ENCODE results near the gene TANGO2.

TANGO2 gene

DNA sequence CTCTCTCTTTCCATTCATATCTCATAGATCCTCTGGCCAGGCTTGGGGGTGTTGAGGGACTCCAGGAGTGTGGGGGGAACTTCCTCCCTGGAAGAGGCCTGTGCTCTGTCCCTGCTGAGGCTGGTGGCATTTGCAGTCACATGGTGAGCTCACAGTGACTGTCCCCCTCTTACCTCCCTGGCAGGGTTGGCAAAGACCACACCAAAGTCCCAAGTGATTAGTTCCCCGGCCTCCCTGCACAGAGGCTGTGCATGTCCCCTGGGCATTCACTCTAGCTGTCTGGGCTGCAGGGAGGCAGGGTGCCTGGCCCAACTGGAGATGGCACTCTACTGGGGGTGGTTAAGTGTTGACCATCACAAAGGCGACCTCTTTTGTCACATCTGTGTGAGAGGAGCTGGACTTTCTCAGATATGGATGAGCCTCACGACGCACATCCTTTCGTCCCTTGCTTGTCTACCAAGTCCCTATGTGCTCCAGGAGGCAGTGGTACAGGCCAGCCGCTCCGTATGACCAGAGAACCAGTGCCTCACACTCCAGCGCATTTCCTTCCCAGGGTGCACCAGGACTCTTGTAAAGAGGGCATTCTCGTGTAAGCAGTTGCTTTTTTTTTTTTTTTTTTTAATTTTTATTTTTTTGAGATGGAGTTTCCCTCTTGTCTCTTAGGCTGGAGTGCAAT, 8.8 kb downstream of the TANGO2 start:
- no peak for ATAC-seq
- DNase-seq = no peak
- Mint-ChIP-seq H3K9me3 (no peaks in the 10 kb centered on the region), H3K36me3 (ENCODE audit: low read depth) (no peaks in the 10 kb centered on the region), H3K4me1 (peaks cover 10% of the 10 kb centered on the region), H3K27ac (no peak overlapping the region), H3K4me3 (no peak overlapping the region), H3K27me3 (no peaks in the 10 kb centered on the region)

DNA sequence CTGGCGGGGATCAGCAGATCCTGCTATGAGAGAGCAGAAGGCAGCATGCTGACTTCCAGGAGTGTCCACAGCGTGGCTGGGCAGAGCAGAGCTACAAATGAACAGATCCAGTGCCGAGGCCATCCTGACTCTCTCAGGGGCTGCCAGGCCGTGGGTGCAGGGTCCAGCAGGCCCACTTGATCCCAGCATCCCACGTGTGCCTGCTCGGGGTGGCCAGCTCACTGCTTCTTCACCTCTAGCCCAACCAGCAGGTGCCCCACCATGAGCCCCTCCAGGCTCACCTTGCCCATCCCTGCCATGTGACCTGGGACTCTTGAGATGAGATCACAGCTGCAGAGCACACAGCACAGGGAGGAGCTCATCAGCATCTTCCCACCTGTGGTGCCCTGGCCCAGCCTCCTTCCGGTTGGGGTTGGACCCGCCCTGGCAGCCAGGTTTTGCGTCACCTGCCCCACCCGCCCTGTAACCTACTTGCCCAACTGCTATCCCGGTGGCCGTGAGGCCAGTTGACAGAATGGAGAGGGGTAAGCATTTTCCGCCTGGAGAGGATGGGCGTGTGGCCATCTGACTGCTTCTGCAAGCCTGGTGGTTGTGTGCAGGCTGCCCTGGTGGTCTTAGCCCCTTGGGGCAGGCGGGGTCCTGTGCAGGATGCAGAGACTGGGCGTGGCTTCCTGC, 11.0 kb downstream of the TANGO2 start:
- ATAC-seq (no peak), DNase-seq (no peak)
- Mint-ChIP-seq H3K4me3 (no peak overlapping the region), H3K4me1 (peaks cover 12% of the 10 kb centered on the region), H3K27me3 (no peaks in the 10 kb centered on the region), H3K9me3 (no peaks in the 10 kb centered on the region), H3K36me3 (ENCODE audit: low read depth) (no peaks in the 10 kb centered on the region), H3K27ac (no peak overlapping the region)

DNA sequence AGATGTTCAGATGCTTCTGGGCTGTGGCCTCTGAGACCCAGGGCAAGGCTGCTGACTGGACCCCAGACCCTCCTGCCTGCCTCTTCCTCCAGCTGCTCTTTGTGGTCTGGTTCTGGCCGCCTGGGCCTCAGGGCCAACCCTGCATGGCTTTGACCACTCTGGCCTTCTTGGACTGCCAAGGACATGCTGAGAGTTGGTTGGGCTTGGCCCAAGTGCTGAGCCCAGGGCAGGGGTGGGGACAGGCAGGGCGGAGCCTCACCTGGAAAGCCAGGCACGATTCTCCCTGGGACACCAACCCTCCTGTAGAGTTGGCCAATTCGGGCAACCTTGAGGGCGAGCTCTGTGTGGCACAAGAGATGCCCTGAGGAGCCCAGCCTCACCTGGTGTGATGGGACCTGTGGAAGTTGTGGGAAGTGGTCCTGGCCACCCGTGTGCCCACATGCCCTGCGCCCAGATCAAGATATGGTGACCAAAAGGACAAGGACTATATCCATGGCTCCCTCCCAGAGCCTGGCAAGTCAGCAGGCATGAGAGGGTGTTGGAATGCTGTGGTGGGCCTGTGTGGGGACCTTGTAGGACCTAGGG, 11.6 kb downstream of the TANGO2 start:
- Mint-ChIP-seq H3K4me3 (no peak overlapping the region), H3K36me3 (ENCODE audit: low read depth) (peaks cover under 1% of the 10 kb centered on the region), H3K4me1 (peaks cover 17% of the 10 kb centered on the region), H3K9me3 (no peaks in the 10 kb centered on the region), H3K27me3 (no peaks in the 10 kb centered on the region), H3K27ac (no peak overlapping the region)
- DNase-seq (no peak), ATAC-seq (no peak)

DNA sequence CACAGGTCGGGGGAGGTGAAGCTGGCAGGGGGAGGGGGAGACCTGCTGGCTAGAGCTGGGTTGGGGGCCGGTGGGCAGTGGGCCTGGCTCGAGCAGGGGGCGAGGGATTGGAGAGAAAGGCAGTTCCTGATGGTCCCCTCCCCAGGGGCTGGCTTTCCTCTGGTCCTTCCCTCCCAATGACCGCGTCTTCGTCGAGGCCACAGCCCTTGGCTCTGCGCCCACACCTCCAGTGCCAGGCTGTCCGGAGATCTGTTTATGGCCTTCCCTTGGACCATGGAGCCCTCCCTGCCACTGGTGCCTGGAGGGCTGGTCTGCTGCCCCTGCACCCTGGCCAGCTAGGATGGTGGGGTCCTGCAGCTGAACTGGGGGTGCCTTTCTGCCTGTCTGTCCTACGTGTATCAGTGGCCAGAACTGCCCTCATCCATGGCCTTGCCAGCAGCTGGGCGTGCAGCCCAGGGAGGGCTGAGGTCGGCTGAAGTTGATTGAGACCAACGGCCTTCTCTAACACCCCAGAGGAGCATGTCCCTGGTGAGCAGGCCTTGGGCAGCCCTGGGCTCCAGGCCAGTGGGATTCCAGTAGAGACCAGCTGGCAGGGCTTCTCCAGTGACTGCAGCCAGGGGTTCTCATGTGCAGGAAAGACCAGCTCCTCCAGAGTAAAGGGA, 12.3 kb downstream of the TANGO2 start:
- no peak overlapping the region for H3K4me3 Mint-ChIP-seq
- H3K27me3 Mint-ChIP-seq = no peaks in the 10 kb centered on the region
- ATAC-seq (no peak), DNase-seq (no peak)
- H3K36me3 Mint-ChIP-seq (ENCODE audit: low read depth) = peaks cover 6% of the 10 kb centered on the region
- peaks cover 21% of the 10 kb centered on the region for H3K4me1 Mint-ChIP-seq
- no peaks in the 10 kb centered on the region for H3K9me3 Mint-ChIP-seq
- no peak overlapping the region for H3K27ac Mint-ChIP-seq

DNA sequence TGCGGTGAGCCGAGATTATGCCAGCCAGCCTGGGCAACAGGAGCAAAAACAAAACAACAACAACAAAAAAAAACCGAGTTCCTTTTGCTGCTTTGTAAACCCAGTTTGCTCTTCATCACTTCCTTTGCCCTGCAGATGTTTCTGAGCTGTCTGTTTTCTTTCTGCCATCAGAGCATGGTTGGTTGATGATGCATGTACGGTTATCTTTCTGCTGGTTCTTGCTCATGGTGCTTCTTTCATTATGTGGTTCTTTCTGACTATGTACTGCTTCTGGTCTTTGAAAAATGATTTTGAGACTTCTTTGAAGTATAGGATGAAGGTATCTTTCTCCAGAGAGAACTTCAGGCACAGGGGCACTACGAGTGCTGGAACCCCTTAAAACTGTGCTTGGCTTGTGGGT, 13.2 kb downstream of the TANGO2 start:
- Mint-ChIP-seq H3K4me1 (peaks cover 21% of the 10 kb centered on the region), H3K9me3 (no peaks in the 10 kb centered on the region), H3K4me3 (no peak overlapping the region), H3K27me3 (no peaks in the 10 kb centered on the region), H3K36me3 (ENCODE audit: low read depth) (peaks cover 6% of the 10 kb centered on the region), H3K27ac (peak overlapping the region; percentile 33)
- ATAC-seq (no peak), DNase-seq (no peak)

DNA sequence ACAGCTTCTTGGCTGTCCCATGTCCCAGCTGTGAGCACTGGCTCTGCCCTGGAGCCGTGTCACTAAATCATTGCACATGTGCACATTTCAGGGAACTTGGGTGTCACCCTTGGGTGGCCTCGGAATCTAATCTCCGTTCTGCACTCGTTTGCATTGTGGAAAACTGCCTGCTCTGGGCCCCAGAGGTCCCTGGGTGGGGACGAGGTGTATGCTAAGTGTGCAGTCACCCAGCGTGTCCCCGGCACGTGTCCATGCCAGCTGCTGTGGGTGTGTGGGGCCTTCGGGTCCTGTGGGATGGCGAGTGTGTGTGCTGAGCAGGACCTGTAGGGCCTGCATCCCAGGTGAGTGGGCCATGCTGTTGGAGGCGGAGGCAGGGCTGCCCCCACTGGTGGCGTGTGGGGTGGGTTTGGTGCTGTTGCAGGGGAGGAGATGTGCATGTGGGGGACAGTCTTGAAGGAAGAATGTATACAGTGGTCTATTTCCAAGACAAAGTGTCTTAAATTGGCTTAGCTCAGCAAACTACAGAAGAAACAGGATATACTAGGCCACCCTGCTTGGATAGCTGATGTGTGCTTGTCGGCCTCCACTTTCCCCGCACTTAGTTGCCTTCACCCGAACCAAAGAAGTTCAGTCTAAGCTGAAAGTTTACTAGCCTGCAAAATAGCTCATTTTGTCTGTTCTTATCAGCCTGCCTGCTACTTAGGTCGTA, 14.6 kb downstream of the TANGO2 start:
- no peak overlapping the region for H3K27ac Mint-ChIP-seq
- no peak for ATAC-seq

DNA sequence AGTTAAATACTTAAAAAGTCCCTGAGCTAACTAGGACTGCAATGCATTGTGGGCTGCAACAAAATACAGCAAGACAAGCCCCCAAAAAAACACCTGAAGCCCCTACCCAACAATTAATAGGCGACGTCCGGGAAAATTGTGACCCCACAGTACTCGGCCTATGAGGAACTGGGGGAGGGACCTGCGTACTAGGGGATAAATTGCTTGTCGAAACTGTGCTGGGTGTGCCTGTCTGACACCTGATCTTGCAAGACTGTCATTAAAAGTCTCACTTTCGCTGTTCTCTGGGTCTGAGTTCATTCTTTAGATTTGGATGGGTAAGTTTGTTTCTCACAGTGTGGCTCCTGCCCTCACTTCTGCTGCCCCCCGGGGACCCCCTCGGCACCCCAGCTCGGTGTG, 15.2 kb downstream of the TANGO2 start:
- Mint-ChIP-seq H3K9me3 (no peaks in the 10 kb centered on the region), H3K36me3 (ENCODE audit: low read depth) (peaks cover 6% of the 10 kb centered on the region), H3K27ac (no peak overlapping the region), H3K4me1 (peaks cover 21% of the 10 kb centered on the region), H3K4me3 (no peak overlapping the region), H3K27me3 (no peaks in the 10 kb centered on the region)
- ATAC-seq (no peak), DNase-seq (no peak)

More for the DNA sequence above, 14.6 kb downstream of the TANGO2 start:
- Mint-ChIP-seq H3K9me3 (no peaks in the 10 kb centered on the region), H3K4me1 (peaks cover 21% of the 10 kb centered on the region), H3K27me3 (no peaks in the 10 kb centered on the region), H3K4me3 (no peak overlapping the region), H3K36me3 (ENCODE audit: low read depth) (peaks cover 6% of the 10 kb centered on the region)
- no peak for DNase-seq

DNA sequence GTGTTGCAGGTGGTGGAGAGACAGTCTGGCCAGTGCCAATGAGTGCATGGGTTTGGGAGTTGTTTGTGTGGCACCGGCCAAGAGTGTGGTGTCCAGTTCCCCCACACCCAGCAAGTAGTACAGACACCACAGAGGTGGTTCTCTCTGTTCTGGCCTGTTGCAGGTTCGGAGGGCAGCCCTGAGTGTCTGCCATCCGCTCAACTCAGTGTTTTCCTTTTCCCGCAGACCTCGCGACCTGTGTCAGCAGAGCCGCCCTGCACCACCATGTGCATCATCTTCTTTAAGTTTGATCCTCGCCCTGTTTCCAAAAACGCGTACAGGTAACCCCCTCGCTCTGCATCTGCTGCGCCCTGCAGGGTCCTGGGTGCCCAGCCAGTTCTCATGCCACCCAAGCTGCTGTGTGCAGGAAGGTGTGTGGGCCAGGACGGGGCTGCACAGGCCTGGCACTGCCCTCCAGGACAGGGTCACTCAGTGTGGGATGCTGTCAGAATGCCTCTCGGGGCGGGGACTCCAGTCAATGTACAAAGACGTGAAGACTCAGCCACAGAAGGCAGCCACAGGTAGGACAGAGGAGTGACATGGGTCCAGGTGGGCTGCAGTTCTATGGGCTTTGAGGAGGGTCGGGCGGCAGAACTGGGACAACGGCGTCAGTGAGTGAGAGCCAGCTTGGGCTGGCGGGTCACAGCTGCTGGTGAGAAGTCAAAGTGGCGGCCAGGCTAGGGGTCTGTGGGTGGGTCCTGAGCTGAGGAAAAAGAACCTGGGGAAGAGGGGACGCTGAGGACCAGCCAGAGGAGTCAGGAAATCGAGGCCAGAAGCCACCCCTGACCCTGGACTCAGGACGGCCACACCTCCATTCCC, 15.9 kb downstream of the TANGO2 start:
- H3K4me1 Mint-ChIP-seq = peaks cover 16% of the 10 kb centered on the region
- peaks cover 6% of the 10 kb centered on the region for H3K36me3 Mint-ChIP-seq (ENCODE audit: low read depth)
- H3K4me3 Mint-ChIP-seq = no peak overlapping the region
- no peaks in the 10 kb centered on the region for H3K27me3 Mint-ChIP-seq
- no peak for ATAC-seq
- H3K27ac Mint-ChIP-seq = peak overlapping the region; percentile 50
- DNase-seq = no peak
- no peaks in the 10 kb centered on the region for H3K9me3 Mint-ChIP-seq

DNA sequence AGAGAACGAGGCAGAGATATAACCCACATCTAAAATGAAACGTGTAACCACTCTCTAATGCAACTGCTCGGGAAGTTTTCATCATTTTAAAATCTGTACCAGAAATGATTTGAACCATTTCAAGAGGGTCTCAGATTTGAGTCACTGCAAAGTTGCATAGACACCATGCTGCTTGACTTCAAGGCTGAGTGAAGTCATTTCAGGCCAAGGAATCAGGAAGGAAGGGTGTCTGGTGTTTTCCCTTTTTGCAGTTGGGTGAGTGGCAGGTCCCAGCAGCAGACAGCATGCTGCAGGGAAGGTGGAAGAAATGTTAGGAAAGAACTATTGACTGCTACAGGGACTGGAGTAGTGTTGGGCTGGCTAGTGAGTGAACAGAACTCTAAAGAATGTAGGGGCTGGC, 16.5 kb downstream of the TANGO2 start:
- DNase-seq (no peak), ATAC-seq (peak; percentile 53)
- Mint-ChIP-seq H3K27me3 (no peaks in the 10 kb centered on the region), H3K27ac (peak overlapping the region; percentile 50), H3K4me3 (no peak overlapping the region), H3K9me3 (no peaks in the 10 kb centered on the region), H3K36me3 (ENCODE audit: low read depth) (peaks cover 6% of the 10 kb centered on the region), H3K4me1 (peaks cover 14% of the 10 kb centered on the region)

DNA sequence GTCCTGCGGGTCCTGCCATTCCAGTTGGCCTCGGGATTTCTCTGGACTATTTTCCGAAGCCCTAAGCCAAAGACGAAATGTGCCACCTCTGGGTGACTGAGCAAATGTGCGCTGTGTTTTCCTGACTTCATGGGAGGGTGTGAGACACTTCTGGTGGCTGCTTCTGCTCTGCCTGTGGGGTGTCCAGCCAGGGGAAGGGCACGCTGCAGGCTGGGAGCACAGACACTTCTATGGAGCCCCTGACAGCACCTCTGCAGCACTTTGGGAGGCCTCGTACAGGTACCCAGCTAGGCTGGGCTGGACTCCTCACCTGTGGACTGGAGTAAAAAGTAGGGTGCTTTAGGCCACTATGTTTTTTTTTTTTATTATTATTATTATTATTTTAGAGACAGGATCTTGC, 17.7 kb downstream of the TANGO2 start:
- H3K9me3 Mint-ChIP-seq = no peaks in the 10 kb centered on the region
- no peaks in the 10 kb centered on the region for H3K27me3 Mint-ChIP-seq
- H3K27ac Mint-ChIP-seq = no peak overlapping the region
- no peak for DNase-seq
- H3K4me1 Mint-ChIP-seq = peaks cover 13% of the 10 kb centered on the region
- no peak overlapping the region for H3K4me3 Mint-ChIP-seq
- H3K36me3 Mint-ChIP-seq (ENCODE audit: low read depth) = peaks cover 6% of the 10 kb centered on the region
- ATAC-seq = no peak

DNA sequence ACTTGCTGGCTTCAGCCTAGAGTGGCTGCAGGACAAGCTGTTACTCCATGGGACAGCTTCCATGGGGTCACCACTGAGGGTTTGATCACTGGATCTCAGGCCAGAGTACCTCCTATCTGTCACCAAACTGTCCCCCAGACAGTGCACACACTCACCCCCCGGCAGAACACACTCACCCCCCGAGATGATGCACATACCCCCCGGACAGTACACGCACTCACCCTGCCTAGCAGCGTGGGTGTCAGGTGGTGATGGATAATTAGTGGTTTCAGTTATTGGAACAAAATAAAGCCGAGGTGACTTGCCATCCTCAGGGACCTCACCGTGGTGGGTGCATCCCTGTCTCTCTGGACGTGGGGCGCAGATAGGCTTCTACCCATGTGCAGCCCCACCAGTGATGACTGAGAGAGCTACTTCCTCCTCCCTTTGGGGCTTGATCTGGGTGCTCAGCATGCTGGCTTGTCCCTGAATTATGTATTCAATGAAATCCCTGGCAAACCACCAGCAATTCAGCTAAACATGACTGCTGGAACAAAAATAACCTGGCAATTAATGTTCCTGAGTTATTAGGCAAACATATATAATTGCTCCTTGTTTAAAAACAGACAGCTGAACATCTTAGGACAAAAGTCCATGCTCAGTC, 18.9 kb downstream of the TANGO2 start:
- no peaks in the 10 kb centered on the region for H3K9me3 Mint-ChIP-seq
- peaks cover 11% of the 10 kb centered on the region for H3K4me1 Mint-ChIP-seq
- H3K36me3 Mint-ChIP-seq (ENCODE audit: low read depth) = peaks cover 6% of the 10 kb centered on the region
- no peak overlapping the region for H3K4me3 Mint-ChIP-seq
- ATAC-seq (no peak), DNase-seq (no peak)
- no peak overlapping the region for H3K27ac Mint-ChIP-seq
- H3K27me3 Mint-ChIP-seq = no peaks in the 10 kb centered on the region

DNA sequence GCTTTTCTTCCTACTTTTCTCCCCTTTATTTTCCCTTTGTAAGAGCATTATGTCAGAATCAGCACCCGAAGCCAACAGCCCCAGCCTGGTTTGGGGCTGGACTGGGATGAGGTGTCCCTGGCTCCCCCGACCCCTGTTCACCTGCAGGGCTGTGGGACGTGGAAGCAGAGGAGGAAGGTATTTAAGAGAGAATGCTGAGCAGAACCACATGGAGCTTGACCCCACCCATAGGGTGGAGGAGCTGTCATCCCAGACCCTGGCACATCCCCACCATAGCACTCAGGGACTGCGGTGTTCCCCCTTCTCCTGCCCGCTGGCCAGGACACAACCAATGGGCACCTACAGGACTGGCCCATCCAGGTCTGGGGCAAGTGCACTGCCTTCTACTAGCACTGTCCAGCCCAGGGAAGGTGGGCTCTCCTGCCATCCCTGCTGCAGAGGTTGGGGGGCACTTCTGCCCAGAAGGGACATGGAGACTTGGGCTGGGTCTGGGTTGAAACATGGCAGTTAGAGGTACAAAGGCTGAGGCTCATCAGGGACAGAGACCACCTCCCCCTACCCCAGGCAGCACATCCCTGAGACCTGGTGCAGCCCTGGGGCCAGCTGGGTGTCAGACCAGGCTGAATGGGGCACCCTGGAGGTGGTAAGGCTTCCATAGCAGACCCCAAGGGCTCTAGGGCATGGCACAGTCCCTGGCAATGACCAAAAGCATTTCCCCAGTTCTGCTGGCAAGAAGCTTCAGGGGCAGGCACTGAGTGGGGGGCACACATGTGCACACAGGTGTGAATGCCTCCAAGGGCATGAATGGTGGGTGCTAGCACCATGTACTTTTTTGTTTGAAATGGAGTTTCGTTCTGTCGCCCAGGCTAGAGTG, 19.7 kb downstream of the TANGO2 start:
- H3K27ac Mint-ChIP-seq = no peak overlapping the region
- DNase-seq (no peak), ATAC-seq (no peak)
- no peaks in the 10 kb centered on the region for H3K9me3 Mint-ChIP-seq
- H3K27me3 Mint-ChIP-seq = no peaks in the 10 kb centered on the region
- no peak overlapping the region for H3K4me3 Mint-ChIP-seq
- H3K36me3 Mint-ChIP-seq (ENCODE audit: low read depth) = peaks cover 6% of the 10 kb centered on the region
- peaks cover 11% of the 10 kb centered on the region for H3K4me1 Mint-ChIP-seq

All from activated naive CD8-positive, alpha-beta T cell treated with anti-CD3 and anti-CD28 coated beads, Interleukin-2, amount 50 U/mL, for 24 hours (primary cell).